Activated CD8-positive, alpha-beta T cell treated with anti-CD3 and anti-CD28 coated beads, Interleukin-2, amount 10 ng/mL, durations not matched to agents 7 days and 5 days (primary cell): ENCODE data around the gene SLC4A8. TPM values are rescaled to one million over a fixed set of nuclear protein-coding genes. Genes with fewer than 3 reads are reported as not detected.

Source experiments
- ATAC-seq: fragments of 150-1000 bp; cut with Tn5 transposase; one replicate; pipeline ENCODE4 v1.10.0; 2021; ENCODE audit warnings: moderate library complexity
- CTCF ChIA-PET: fragments of 350-600 bp; sonication (Branson Sonifier 250); formaldehyde crosslinking; loops from one replicate; lab custom pipeline; 2021; ENCODE audit warnings: antibody characterized with exemption; lab: Charles Lee
- POLR2A ChIA-PET: fragments of 350-600 bp; sonication (Branson Sonifier 250); formaldehyde crosslinking; loops from one replicate; lab custom pipeline; 2021; ENCODE audit warnings: antibody characterized with exemption; lab: Charles Lee
- DNase-seq: peaks from one replicate; pipeline ENCODE4 v3.0.0-alpha.2; 2020
- H3K27ac Mint-ChIP-seq: one replicate; pipeline ENCODE4 v1.8.0; 2021; ENCODE audit warnings: mild to moderate bottlenecking, mixed read lengths
- H3K27me3 Mint-ChIP-seq: one replicate; pipeline ENCODE4 v1.8.0; 2021; ENCODE audit warnings: low read depth, mixed read lengths
- H3K36me3 Mint-ChIP-seq: one replicate; pipeline ENCODE4 v1.8.0; 2021; ENCODE audit warnings: low read depth, mixed read lengths
- H3K4me1 Mint-ChIP-seq: one replicate; pipeline ENCODE4 v1.8.0; 2021; ENCODE audit warnings: low read depth, mixed read lengths
- H3K4me3 Mint-ChIP-seq: one replicate; pipeline ENCODE4 v1.8.0; 2021; ENCODE audit warnings: mild to moderate bottlenecking, mixed read lengths
- H3K9me3 Mint-ChIP-seq: one replicate; pipeline ENCODE4 v1.8.0; 2022; ENCODE audit warnings: mixed read lengths; ENCODE audit not compliant: insufficient read depth
- total RNA-seq, 2 experiments: library from RNA; stranded (reverse); gene quantifications; one replicate each; pipeline ENCODE4 v1.2.3, GENCODE V29; 2021

The SLC4A8 gene
- total RNA-seq, 2 experiments from 2014 or later = 11.4 to 12.6 TPM

- no peak overlapping the region for H3K27ac Mint-ChIP-seq
- ATAC-seq = no peak
- ChIA-PET POLR2A (no interaction called here), CTCF (interaction anchor here (1.2 to 3.3 kb wide), 4 partner anchors 8 to 103 kb away, joined by 3 to 15 read pairs (median 8); no protein-coding TSS in a partner anchor)
- H3K4me1 Mint-ChIP-seq = peaks cover 18% of the 10 kb centered on the region
- no peak overlapping the region for H3K4me3 Mint-ChIP-seq
- H3K9me3 Mint-ChIP-seq = no peaks in the 10 kb centered on the region
- H3K36me3 Mint-ChIP-seq = no peaks in the 10 kb centered on the region
- H3K27me3 Mint-ChIP-seq = peaks cover 5% of the 10 kb centered on the region
- DNase-seq = no peak
Observed at GRCh38 chr12:51429700-51430099, 5.1 kb downstream of the SLC4A8 start.

- ChIA-PET POLR2A (no interaction called here), CTCF (interaction anchor here (2.6 to 3.3 kb wide), 2 partner anchors 9 to 102 kb away, joined by 11 to 15 read pairs; no protein-coding TSS in a partner anchor)
- DNase-seq (no peak), ATAC-seq (no peak)
- Mint-ChIP-seq H3K9me3 (no peaks in the 10 kb centered on the region), H3K27me3 (peaks cover 5% of the 10 kb centered on the region), H3K36me3 (no peaks in the 10 kb centered on the region), H3K4me1 (peaks cover 16% of the 10 kb centered on the region), H3K27ac (no peak overlapping the region), H3K4me3 (no peak overlapping the region)
Observed at GRCh38 chr12:51430196-51430895, 5.7 kb downstream of the SLC4A8 start.

GRCh38 chr12:51432921-51433320, 8.3 kb downstream of the SLC4A8 start:
- H3K27me3 Mint-ChIP-seq = peaks cover 8% of the 10 kb centered on the region
- ATAC-seq (no peak), DNase-seq (no peak)
- no peaks in the 10 kb centered on the region for H3K9me3 Mint-ChIP-seq
- CTCF ChIA-PET = interaction anchor here (1.6 kb wide), 1 partner anchor 99 kb away, joined by 4 read pairs; no protein-coding TSS in a partner anchor
- H3K4me3 Mint-ChIP-seq = no peak overlapping the region
- peaks cover 14% of the 10 kb centered on the region for H3K4me1 Mint-ChIP-seq
- H3K27ac Mint-ChIP-seq = no peak overlapping the region
- no peaks in the 10 kb centered on the region for H3K36me3 Mint-ChIP-seq
- POLR2A ChIA-PET = no interaction called here

DNA sequence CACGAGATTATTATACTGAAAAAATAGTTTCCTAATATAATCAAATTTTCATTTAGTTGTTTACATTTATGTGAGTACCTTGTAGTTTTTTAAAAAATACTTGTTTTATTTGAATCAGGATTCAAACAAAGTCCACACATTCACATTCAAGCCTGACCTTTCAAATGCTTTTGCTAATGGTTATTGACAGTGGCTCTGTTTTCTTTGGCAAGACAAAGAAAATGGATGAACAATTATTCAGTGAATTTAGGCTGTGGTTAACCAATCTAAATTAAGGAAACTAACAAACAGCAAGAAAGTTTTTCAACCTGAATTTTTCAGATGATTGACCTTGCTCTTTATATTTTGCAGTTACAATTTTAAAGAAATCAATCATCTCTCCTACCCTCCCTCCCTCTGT, 9.7 kb downstream of the SLC4A8 start:
- no peak for ATAC-seq
- CTCF ChIA-PET = no interaction called here
- peaks cover 25% of the 10 kb centered on the region for H3K4me1 Mint-ChIP-seq
- H3K4me3 Mint-ChIP-seq = no peak overlapping the region
- DNase-seq = no peak
- no peak overlapping the region for H3K27ac Mint-ChIP-seq
- POLR2A ChIA-PET = no interaction called here
- H3K36me3 Mint-ChIP-seq = peaks cover 6% of the 10 kb centered on the region
- peaks cover 8% of the 10 kb centered on the region for H3K27me3 Mint-ChIP-seq
- H3K9me3 Mint-ChIP-seq = no peaks in the 10 kb centered on the region

GRCh38 chr12:51437431-51437830, 12.8 kb downstream of the SLC4A8 start:
- no peaks in the 10 kb centered on the region for H3K9me3 Mint-ChIP-seq
- no peak for DNase-seq
- H3K4me1 Mint-ChIP-seq = peaks cover 48% of the 10 kb centered on the region
- H3K36me3 Mint-ChIP-seq = peaks cover 6% of the 10 kb centered on the region
- peak overlapping the region; percentile 18 for H3K27ac Mint-ChIP-seq
- no peak overlapping the region for H3K4me3 Mint-ChIP-seq
- peaks cover 5% of the 10 kb centered on the region for H3K27me3 Mint-ChIP-seq
- no peak for ATAC-seq
- CTCF ChIA-PET = no interaction called here
- POLR2A ChIA-PET = no interaction called here

DNA sequence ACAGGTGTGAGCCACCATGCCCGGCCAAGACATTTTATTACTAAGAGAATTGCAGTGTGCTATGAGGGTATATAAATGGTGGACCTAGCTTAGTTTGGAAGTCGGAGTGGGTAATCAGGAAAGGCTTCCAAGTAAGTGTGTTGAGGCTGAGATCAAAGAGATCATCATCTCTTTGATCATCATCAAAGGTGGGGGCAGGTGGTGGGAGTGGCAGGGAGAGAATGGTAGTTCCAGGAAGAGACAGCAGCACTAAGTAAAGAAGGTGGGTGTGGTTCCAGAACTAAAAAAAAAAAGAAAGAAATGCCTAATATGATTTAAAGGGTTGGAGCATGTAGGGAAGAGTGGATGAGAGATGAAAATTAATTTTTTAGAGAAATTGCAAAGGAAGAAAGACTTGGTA, 14.7 kb downstream of the SLC4A8 start:
- Mint-ChIP-seq H3K36me3 (peaks cover 6% of the 10 kb centered on the region), H3K27ac (no peak overlapping the region), H3K4me1 (peaks cover 41% of the 10 kb centered on the region), H3K9me3 (no peaks in the 10 kb centered on the region), H3K27me3 (peaks cover 3% of the 10 kb centered on the region), H3K4me3 (no peak overlapping the region)
- ATAC-seq (no peak), DNase-seq (peak; percentile 47)
- POLR2A ChIA-PET = no interaction called here
- CTCF ChIA-PET = interaction anchor here (0.8 to 1.5 kb wide), 3 partner anchors 15 to 44 kb away, joined by 3 to 5 read pairs (median 3); partner anchors contain the start of gene SLC4A8

GRCh38 chr12:51441583-51441982, 17.0 kb downstream of the SLC4A8 start:
- POLR2A ChIA-PET = no interaction called here
- ATAC-seq = no peak

DNA sequence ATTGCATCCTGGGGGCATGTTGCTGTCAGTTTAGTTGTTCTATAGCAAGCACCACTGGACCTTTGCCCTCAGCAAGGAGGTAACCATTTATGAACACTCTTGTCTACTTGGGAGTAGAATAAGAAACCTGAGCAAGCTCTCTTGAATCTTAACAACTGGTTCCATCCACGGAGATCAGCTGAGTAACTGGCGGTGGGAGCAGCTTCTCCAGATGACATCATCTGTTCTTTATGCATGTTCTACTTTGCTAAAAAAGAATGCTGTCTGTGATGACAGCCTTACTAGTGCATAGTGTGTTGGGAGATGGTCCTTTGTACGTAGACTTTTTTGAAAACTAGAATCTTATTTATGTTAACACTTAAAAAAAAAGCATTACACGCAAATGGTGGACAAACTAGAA, 17.7 kb downstream of the SLC4A8 start:
- Mint-ChIP-seq H3K27me3 (no peaks in the 10 kb centered on the region), H3K36me3 (peaks cover 7% of the 10 kb centered on the region), H3K27ac (no peak overlapping the region), H3K9me3 (no peaks in the 10 kb centered on the region), H3K4me3 (no peak overlapping the region), H3K4me1 (peaks cover 38% of the 10 kb centered on the region)
- ATAC-seq (no peak), DNase-seq (no peak)
- ChIA-PET CTCF (no interaction called here), POLR2A (no interaction called here)

More at GRCh38 chr12:51441583-51441982, 17.0 kb downstream of the SLC4A8 start:
- Mint-ChIP-seq H3K4me1 (peaks cover 41% of the 10 kb centered on the region), H3K9me3 (no peaks in the 10 kb centered on the region), H3K27me3 (no peaks in the 10 kb centered on the region), H3K4me3 (no peak overlapping the region), H3K27ac (no peak overlapping the region), H3K36me3 (peaks cover 6% of the 10 kb centered on the region)
- CTCF ChIA-PET = interaction anchor here (1.1 kb wide), 1 partner anchor 382 kb away, joined by 3 read pairs; no protein-coding TSS in a partner anchor
- DNase-seq = no peak

DNA sequence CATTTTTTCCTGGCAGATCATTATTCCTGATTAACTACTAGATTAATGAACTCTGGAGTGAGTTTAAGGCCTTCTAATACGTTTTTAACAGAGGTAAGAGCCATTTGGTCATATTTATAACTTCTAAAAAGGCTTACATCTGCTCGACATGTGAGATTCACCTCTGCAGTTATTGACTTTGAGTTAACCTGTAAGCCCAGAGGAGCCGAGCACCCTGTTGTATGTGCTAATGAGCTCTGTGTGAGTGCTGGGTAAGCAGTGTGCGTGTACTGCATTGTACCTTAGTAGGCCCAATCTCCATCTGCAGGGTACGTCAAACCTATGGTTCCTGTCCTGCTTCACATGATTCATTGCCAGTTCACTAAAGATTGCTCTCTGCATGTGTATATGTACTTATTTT, 18.9 kb downstream of the SLC4A8 start:
- Mint-ChIP-seq H3K27ac (no peak overlapping the region), H3K27me3 (no peaks in the 10 kb centered on the region), H3K4me1 (peaks cover 35% of the 10 kb centered on the region), H3K9me3 (no peaks in the 10 kb centered on the region), H3K4me3 (no peak overlapping the region), H3K36me3 (peaks cover 4% of the 10 kb centered on the region)
- POLR2A ChIA-PET = no interaction called here
- CTCF ChIA-PET = no interaction called here
- ATAC-seq (no peak), DNase-seq (no peak)

DNA sequence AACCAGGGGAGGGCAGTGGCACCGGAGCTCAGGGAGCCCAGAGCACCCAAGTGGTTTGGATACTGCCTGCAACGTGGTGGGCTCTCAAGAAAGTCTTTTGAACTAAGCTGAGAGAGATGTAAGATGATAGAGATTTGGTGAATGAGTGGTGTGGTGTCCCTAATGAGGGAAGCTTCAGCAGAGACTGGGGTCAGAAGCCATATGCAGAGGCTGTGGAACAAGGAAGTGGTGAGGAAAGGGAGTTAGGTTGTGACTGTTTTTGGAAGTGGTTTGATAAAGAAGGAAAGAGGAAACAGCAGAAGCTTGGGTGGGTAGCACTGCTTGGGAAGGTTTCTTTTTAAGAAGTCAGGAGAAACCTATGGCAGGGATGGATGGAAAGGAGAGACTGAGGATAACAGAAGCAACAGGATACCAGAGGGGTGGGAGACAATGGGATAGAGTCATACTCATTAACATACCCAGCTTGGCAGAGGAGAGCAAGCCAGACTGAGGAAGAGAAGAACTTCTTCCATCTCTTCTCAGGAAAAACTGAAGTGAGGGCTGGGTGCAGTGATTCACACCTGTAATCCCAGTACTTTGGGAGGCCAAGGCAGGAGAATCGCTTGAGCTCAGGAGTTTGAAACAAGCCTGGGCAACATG, 24.1 kb downstream of the SLC4A8 start:
- POLR2A ChIA-PET = no interaction called here
- CTCF ChIA-PET = interaction anchor here (0.7 to 2.3 kb wide), 4 partner anchors 20 to 240 kb away, joined by 3 to 6 read pairs (median 4); no protein-coding TSS in a partner anchor
- no peaks in the 10 kb centered on the region for H3K27me3 Mint-ChIP-seq
- no peak overlapping the region for H3K4me3 Mint-ChIP-seq
- ATAC-seq (no peak), DNase-seq (no peak)
- peaks cover 2% of the 10 kb centered on the region for H3K36me3 Mint-ChIP-seq
- H3K27ac Mint-ChIP-seq = peak overlapping the region; percentile 1
- H3K9me3 Mint-ChIP-seq = no peaks in the 10 kb centered on the region
- peaks cover 10% of the 10 kb centered on the region for H3K4me1 Mint-ChIP-seq

DNA sequence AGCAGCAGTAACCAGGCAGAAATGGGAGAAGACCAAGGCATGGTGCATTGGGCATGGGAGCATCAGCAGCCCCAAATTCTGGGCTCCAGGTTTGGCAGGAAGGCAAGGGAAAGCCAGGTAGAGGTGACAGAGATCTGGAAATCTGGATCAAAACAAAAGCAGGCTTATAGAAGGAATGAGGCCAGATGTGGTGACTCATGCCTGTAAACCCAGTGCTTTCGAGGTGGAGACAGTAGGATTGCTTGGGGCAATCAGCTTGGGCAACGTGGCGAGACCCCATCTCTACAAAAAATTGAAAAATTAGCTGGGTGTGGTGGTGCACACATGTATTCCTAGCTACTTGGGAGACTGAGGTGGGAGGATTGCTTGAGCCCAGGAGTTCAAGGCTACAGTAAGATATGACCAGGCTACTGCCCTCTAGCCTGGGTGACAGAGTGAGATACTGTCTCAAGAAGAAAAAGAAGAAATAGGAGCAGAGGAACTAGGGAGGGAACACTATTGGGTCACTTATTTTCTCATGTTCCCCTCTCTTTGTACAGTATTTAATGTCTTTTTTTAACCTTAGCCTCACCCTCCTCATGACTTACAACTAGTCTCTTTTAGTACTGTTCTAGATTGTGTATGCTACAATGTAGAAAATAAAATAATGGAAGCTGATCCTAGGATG, 25.1 kb downstream of the SLC4A8 start:
- no peak for ATAC-seq
- CTCF ChIA-PET = interaction anchor here (1.2 to 2.3 kb wide), 2 partner anchors 29 to 239 kb away, joined by 4 to 6 read pairs; no protein-coding TSS in a partner anchor
- Mint-ChIP-seq H3K4me1 (peaks cover 10% of the 10 kb centered on the region), H3K4me3 (no peak overlapping the region), H3K9me3 (no peaks in the 10 kb centered on the region), H3K36me3 (peaks cover 2% of the 10 kb centered on the region), H3K27ac (no peak overlapping the region), H3K27me3 (no peaks in the 10 kb centered on the region)
- DNase-seq = no peak
- POLR2A ChIA-PET = no interaction called here
